Measurements from ENCODE around the gene DUSP28.
A peak's percentile ranks its signal among the peaks of the same experiment; 100 is the strongest.

Gene DUSP28

DNA sequence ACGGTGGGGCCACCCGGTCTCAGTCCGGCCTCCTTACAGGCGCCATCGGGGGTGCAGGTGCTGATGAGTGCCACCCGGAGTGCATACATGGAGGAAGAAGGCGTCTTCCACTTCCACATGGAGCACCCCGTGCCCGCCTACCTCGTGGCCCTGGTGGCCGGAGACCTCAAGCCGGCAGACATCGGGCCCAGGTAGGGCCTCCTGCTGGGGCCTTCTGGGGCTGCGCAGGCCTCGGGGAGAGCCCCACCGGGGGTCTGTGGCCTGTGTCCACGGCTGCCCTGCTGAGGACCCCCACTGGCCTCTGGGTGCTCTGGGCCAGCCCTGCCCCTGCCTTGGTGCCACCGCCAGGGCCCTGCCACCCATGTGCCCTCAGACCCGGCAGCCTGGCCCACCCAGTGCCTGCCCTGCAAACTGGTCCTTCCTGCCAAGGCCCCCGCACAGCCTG, 12.9 kb downstream of the DUSP28 start:
- no peak for DNase-seq (ENCODE audit: low read depth)

DNA sequence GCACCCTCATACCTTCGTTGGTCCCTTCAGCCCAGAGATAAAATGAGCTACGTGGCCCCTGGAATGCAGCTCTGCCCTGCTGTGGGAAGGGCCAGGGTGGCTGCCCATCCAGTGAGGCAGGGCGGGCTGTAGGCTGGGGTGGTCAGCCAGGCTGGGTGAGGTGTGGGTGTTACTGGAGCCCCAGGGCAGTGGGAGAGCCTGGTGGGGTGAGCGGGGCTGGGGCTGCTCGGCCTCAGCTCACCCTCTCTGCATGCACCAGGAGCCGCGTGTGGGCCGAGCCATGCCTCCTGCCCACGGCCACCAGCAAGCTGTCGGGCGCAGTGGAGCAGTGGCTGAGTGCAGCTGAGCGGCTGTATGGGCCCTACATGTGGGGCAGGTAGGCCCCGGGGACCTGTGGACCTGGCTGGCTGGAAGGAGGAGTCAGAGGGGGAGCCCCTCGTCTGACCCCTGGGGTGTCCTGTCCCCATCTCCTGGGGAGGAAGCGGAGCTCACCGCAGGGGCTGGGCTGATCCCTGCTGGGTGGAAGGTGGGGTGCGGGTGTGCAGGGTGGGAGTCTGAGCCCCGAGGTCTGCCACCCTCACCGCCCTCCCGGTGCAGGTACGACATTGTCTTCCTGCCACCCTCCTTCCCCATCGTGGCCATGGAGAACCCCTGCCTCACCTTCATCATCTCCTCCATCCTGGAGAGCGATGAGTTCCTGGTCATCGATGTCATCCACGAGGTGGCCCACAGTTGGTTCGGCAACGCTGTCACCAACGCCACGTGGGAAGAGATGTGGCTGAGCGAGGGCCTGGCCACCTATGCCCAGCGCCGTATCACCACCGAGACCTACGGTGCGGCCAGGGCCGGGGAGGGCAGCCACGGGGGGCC, 13.6 kb downstream of the DUSP28 start:
- no peak for DNase-seq (ENCODE audit: low read depth)

DNA sequence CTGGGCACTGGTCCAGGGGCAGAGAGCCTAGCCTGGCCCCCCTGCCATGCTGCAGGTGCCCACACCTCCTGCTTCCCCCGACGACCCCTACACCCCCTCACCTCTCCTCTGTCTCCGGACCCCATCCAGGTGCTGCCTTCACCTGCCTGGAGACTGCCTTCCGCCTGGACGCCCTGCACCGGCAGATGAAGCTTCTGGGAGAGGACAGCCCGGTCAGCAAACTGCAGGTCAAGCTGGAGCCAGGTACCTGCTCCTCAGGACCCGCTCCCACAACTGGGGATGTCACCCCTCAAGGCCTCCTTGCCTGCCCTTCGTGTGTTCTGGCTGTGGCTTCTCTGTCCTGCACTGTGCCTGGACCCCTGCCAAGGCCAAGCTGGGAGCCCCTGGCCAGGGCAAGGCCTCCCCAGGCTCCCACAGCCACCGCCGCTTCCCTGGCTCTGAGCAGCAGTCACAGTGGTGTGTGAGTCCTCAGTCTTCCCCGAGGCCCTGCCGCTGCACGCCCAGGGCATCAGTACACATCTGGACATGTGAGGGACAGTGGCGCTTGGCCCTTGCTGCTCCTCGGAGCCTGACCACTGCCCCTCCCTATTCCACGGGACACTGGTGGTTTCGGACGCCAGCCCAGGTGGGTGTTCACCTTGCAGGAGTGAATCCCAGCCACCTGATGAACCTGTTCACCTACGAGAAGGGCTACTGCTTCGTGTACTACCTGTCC, 14.4 kb downstream of the DUSP28 start:
- DNase-seq (ENCODE audit: low read depth): no peak

DNA sequence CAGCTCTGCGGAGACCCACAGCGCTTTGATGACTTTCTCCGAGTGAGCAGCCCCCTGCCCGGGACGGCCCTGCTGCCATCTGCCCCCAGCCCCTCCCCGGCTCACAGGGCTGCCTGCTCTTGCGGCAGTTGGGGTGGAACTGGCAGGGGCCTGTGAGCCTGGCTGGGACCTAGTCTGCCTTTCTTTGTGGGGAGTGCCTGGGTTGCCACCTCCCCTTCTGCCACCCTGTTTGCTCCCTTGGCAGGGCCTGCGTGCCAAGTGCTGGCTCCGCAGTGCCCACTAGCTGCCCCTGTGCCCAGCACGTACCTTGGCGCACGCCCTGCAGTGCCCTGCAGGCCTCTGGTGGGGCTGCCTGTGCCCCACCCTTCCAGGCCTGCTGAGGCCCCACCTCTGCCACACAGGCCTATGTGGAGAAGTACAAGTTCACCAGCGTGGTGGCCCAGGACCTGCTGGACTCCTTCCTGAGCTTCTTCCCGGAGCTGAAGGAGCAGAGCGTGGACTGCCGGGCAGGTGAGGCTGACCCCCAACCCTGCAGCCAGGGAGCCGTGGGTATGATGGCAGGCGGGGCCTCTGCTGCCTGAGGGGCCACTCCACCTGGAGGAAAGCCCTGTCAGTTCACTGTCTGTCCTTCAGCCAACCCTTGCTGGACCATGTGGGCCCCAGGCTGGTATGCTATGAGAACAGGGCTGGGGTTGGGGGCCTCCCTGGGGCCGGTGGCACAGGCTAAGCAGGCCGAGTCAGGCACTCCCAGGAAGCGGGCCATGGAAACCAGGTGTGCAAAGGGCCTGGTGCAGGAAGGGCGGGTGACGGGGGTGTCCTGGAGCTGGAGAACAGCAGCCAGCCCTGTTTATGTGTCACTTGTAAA, 15.2 kb downstream of the DUSP28 start:
- DNase-seq (ENCODE audit: low read depth): no peak

DNA sequence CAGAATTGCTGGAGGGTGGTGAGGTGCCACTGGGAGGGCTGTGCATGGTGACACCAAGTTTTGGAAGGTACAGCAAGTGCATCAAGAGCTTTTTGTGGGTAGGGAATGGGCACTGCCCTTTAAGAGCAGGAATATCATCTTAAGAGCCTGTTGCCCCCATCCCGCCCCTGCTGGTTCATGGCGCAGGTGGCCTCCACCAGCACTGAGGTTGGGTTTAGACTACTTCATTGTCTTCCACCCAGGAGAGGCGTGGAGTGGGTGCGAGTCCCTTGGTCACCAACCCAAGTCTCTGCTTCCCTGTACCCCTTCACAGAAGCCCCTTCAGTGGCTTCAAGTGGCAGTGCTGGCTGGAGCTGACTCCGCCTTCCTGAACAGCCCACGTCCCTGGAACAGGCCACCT, 15.9 kb downstream of the DUSP28 start:
- DNase-seq (ENCODE audit: low read depth): no peak

DNA sequence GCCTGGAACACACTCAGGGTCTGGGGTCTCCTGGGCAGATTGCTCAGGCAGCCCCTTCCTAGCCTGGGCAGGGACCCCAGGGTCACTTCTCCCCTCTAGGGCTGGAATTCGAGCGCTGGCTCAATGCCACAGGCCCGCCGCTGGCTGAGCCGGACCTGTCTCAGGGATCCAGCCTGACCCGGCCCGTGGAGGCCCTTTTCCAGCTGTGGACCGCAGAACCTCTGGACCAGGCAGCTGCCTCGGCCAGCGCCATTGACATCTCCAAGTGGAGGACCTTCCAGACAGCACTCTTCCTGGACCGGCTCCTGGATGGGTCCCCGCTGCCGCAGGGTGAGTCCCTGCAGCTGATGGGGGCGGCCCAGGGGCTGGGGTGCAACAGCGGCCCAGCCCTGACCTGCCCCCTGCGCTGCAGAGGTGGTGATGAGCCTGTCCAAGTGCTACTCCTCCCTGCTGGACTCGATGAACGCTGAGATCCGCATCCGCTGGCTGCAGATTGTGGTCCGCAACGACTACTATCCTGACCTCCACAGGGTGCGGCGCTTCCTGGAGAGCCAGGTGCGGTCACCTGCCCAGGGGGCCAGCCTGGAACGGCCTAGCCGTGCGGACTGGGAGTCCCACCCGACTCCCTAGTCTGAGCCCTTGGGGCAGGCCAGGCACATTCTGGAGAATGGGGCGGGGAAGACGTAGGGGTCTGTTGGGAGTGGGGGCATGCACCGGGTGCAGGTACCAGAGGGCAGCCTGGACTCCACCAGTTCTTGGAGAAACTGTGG, 16.5 kb downstream of the DUSP28 start:
- no peak for DNase-seq (ENCODE audit: low read depth)

DNA sequence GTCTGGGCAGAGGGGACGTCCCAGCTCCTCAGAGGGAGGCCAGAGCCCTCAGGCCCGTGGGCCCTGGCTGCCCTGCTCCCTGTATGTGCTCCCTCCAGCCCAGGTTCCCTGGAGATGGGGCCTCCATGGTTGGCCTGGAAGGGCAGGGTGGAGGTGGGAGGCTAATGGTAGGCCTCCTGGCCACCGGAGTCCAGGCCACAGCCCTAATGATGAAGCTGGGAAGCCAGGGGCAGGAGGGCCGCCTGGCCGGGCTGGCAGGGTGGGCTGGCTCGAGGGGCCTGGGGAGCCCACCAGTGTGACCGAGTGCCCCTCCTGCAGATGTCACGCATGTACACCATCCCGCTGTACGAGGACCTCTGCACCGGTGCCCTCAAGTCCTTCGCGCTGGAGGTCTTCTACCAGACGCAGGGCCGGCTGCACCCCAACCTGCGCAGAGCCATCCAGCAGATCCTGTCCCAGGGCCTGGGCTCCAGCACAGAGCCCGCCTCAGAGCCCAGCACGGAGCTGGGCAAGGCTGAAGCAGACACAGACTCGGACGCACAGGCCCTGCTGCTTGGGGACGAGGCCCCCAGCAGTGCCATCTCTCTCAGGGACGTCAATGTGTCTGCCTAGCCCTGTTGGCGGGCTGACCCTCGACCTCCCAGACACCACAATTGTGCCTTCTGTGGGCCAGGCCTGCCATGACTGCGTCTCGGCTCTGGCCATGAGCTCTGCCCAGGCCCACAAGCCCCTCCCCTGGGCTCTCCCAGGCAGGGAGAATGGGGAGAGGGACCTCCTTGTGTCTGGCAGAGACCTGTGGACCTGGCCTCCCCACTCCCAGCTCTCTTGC, 17.3 kb downstream of the DUSP28 start:
- no peak for DNase-seq (ENCODE audit: low read depth)

DNA sequence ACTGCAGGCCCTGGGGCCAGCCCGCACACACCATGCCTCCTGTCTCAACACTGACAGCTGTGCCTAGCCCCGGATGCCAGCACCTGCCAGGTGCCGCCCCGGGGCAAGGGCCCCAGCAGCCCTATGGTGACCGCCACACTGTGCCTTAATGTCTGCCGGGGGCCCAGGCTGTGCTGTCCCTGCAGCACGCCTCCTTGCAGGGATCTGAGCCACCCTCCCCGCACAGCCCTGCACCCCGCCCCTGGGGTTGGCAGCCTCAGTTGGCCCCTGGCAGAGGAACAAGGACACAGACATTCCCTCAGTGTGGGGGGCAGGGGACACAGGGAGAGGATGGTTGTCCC, 17.9 kb downstream of the DUSP28 start:
- DNase-seq (ENCODE audit: low read depth): no peak

DNA sequence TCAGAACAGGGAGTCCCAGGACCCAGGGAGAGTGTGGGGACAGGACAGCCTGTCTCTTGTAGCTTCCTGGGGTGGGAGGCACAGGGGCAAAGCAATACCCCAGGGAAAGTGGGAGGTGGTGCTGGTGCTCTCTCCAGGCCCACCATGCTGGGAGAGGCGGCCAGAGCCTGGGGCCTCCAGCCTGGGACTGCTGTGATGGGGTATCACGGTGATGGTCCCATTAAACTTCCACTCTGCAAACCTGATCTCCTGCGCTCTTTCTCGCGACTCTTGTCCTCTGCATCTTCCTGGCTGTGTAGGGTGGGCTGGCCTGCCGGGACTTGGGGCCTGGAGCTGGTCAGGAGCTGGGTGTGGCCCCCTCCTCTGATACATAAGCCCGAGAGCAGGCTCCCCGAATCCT, 18.3 kb downstream of the DUSP28 start:
- no peak for DNase-seq (ENCODE audit: low read depth)

DNA sequence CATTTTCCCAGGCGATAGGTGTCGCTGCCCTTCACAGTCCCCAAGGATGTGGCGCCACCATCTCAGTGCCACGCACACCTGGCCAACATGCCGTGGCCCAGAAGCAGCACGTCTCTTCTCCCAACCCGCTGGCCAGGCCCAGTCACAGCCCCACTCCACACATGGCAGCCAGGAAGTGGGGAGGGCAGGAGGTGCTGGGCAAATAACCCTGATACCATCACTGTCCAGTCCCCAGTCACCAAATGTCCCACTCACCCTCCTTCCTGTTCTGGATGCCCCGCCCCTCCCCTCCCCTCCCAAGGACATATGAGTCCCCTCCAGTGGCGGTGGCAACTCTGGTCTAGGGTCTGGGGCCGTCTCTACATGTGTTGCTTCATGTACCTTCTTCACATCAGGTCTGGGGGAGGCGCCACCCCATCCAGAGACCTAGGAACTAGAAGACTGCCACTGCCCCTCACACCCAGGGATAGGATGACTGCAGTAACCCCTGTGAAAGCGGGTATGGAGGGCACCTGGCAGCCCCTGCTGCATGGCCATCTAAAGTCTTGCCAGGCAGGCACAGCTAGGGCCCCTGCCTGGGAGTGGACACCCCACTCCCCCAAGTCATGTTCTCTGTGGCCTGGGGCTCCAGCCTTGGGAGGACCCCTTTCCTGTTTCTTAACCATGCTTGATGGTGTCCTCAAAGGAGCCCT, 19.1 kb downstream of the DUSP28 start:
- DNase-seq (ENCODE audit: low read depth): no peak

DNA sequence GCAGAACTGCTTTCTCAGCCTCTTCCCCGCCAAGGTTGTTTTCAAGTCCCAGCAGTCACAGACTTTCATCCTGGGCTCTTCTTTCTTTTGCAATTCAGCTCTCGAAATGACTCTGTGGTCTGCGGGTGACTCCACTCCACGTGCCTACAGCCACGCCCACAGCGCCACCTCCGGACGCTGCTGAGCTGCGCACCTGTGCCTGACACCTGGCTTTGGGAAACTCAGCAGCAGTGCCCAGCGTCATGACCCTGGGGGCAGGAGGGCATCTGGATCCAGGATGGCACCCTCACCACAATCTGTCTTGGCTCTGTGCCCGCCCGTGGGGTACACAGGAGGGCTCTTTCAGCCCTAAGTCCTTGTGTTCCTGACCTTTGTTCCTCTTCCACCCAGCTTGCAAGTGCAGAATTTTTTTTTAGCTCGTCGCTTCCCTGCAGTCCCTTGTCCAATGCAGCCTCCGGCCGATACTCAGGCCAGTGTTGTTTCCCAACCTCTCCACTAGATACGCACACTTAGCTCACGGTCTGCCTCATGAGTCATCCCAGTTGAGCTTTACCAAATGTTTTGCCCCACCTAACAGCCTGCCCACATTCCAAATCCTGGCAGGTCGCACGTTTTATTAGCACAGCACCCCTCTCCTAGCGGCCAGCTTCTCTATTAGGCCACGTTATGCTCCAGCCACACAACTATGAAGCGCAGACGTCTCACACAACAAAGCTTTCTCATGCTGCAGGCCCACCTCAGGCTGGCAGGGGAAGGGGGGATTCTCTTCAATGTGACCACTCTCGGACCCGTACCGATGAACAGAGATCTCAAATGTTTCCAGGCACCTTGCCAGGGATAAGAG, 19.8 kb downstream of the DUSP28 start:
- DNase-seq (ENCODE audit: low read depth): no peak

DNA sequence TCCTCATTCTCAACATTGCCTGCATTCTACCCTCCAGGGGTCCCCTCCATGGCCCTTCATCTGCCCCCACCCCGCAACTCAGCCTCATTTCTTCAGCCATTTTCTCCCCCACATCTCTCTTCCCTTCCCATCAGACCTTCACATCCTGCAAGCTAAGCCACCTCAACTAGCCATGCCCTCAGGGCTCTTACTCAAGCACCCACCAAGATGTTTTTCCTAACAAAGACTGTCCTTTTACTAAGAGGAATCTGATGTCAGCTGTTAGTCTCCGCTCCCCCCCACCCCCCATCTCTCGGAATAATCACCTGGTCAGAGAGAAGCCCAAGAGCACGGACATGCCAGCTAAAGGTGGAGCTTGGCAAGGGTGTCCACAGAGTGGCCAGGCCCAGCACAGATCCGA, 21.7 kb downstream of the DUSP28 start:
- no peak for DNase-seq (ENCODE audit: low read depth)

DNA sequence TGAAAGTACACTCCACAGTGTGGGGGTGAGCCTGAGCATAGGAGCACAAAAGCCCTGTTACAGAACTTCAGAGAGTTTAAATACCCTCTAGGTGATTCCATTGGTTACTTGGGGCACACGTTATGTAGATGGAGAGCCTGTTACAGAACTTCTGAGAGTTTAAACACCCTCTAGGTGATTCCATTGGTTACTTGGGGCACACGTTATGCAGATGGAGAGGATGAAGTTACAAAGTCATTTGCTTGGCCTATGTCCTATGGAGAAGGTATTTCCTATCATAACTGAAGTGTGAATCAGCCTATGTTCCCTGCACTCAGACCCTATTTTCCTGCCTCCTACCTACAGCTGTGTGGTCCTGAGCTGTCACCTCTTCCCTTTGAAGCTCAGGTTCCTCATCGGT, 22.6 kb downstream of the DUSP28 start:
- no peak for DNase-seq (ENCODE audit: low read depth)

DNA sequence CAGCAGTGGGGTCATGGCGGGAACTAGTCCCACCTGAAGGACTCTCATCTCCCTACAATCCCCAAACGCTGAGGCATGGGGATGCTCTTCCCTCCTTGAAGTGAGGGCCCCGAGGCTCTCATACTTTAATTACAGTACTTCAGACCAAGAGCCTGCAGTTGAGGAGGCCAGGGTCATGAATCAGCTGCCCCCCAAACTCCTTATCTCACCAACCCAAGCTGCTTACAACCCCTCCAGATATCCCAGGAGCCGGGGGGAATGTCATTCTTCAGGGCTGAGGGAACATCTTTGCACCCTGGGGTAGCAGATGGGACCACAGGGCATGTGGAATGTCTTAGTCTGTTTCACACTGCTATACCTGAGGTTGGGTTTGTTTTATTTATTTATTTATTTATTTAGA, 23.6 kb downstream of the DUSP28 start:
- DNase-seq (ENCODE audit: low read depth): no peak

DNA sequence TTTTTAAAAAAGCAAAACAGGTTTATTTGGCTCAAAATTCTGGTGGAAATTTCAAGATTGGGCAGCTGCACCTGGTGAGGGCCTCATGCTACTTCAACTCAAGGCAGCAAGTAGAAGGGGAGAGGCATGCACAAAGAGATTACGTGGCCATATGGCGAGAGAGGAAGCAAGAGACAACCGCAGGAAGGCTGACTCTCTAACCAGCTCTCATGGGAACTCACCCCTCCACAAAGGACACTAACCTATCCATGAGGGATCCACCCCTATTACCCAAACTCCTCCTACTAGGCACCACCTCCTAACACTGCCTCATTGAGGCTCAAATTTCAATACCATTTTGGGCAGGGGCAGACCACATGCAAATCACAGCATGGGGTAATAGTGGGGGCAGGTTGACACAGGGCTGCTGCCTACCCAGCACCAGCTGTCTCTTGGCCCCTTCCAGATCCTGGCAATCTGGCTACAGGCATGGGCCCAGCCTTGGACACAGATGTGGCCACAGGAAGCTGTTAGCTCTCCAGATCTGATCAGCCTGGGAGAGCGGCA, 24.4 kb downstream of the DUSP28 start:
- no peak for DNase-seq (ENCODE audit: low read depth)

DNA sequence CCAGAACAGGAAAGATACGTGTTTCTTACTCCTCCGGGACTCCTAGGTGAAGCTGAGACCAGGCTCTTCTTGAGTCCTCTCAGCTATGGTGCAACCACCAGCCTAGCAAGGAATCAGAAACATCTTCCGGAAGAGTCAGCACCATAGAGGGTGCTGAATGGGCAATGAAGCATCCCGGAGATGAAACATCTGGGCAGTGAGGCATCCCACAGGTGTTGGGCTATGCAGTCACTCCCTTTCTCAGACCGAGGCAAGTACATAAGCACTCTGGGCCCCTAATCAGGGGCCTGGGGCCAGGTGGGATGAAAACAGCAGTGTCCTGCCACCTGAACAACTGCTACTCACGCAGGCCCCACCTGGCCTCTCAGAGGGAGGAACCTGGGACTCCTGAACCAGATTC, 24.9 kb downstream of the DUSP28 start:
- DNase-seq (ENCODE audit: low read depth): no peak

DNA sequence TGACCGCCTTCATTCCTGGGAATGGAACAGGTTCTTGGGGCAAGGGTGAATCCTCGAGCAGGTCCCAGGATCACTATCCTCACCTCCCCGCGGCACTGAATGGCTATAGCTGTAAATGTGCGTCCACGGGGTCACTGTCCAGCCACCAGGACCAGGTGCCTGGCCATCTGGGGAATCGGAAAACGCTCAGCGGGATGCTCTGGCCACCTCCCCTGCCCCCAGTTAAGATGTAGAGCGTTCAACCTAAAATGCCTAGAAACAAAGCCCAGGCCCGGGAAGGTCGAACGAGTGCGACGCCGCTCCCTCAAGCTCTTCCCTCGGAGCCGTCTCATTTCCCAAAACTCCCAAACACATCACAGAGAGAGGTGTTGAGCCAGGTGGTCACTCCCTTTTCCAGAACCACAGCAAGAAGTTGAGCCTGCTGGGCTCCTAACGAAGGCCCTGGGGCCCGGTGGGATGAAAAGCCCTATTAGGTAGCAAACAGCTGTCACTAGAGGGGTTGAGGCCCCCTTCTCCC, 25.6 kb downstream of the DUSP28 start:
- no peak for DNase-seq (ENCODE audit: low read depth)

DNA sequence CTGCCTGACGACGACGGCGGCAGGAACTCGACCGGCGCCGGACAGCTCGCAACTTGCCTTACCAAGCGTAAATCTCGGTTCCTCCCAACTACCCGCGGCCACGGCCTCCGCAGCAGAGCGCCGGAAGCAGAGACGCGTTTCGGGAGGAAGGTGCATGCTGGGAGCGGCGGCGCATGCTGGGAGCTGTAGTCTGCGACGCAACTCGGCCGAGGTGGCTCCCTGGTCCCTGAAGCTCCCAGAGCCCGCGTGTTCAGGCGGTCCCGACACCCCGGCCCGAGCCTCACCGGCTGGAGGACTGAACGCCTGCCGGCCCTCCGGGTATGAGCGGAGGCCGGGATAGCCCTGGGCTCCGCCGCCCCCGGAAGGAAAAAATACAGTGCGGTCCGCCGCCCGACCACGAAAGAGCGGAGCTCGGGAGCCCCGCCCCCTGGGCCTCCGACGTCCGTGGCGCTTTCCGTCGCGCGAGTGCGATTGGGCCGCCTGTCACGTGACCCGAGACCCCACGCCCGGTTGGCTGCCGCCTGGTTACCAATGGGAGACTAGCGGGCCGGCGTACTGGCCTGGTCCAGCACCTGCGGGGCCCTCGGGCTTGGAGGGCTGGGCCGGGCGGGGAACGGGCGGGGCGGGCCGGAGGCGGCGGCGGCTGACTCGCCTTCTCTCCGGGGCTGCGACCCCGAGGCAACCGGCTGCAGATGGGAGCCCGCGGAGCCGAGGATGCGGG, 26.2 kb downstream of the DUSP28 start, which contains the start of gene CAPN10:
Gene CAPN10 (plus strand): TSS at position 537 of the 721 bp plus-strand sequence. CDS start 178 bp downstream, at position 715.
- DNase-seq (ENCODE audit: low read depth): peak; percentile 95
